HG03280 (cell line): Measurements from ENCODE around the gene P3R3URF.
A peak's percentile ranks its signal among the peaks of the same experiment; 100 is the strongest.
"Not testable (repeated sequence)": the region's sequence is repeated elsewhere in the genome, so short reads cannot be mapped to it uniquely, and the experiment has no call there.

Experiments
- ATAC-seq: cut with Tn5 transposase; IDR thresholded peaks from one replicate; pipeline ENCODE4 v1.9.1; 2021; ENCODE audit warnings: mild to moderate bottlenecking, moderate library complexity; ENCODE audit not compliant: unreplicated experiment

Gene P3R3URF

DNA sequence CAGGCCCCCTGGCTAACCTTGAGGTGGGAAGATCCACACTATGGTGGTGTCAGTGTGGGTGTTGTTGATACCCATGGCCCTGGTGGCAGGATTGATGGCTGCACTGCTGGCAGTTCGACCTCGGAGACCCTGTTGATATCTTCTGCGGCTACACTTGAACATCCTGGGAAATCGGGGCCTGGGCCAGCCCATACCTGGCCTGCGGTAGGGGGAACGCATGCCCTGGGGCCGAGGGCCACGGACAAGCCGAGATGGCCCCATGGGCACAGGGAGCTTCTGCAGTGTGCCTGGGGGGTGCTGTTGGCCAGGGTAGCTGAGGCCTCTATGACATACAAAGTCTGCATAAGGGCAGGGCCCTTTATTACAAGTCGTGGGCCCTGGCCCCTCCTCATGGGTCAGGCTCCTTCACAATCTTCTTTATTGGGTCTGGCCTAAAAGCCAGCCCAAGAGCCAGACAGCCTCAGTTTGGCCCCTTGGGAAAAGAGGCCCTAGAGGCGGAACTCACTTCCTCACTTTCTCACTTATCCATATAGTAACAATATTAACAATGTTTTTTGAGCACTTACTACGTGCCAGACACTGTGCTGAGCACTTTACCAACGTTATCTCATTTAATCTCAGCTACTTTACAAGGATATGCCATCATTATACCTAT lies at the start of gene P3R3URF:
TSS of gene P3R3URF (minus strand) at position 278 of the 655 bp plus-strand sequence. CDS start at position 261, 17 bp downstream.
- ATAC-seq = no peak

DNA sequence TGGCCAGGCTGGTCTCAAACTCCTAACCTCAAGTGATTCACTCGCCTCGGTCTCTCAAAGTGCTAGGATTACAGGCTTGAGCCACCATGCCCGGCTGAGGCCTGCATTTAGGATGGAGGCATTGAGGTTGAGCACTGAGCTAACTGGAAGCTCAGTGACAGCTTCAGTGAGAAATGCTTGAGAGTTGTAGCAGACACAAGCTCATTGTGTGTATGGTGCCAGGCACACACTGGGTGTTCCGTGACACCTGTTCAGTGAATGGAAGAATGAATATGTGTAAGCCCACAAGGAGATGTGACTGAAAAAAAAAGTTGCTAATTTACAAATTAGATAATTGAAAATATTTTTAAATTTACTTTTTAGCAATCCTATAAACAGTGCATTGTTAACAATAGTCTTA lies 48.7 kb upstream of the P3R3URF start:
- ATAC-seq = no peak

DNA sequence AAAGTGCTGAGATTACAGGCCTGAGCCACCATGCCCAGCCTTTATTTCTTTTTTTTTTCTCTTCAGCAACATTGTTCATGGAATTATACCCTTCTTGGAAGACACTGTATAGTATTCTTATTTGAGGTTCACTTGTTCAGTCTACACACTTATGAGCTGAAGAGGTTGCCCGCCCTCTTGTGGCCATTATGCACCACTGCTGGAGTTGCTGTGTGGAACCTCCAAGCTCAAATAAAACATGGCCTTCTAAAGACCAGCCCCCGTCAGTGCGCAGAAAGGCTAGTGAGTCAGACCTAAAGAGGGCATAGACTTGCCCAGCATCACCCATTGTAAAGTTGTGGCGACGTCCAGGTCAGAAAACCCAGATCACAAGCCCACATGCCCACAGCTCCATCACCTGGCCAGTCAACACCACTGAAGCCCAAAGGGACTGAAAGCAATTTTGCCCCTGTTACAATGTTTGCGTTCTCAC lies 47.2 kb upstream of the P3R3URF start:
- peak; percentile 86 for ATAC-seq

DNA sequence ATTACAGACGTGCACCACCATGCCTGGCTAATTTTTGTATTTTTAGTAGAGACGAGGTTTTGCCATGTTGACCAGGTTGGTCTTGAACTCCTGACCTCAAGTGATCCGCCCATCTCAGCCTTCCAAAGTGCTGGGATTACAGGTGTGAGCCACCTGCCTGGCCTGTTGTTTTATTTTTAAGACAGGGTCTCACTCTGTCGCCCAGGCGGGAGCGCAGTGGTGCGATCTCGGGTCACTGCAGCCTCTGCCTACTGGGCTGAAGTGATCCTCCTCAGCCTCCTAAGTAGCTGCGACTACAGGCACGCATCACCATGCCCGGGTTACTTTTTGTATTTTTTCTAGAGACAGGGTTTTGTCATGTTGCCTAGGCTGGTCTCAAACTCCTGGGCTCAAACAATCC lies 46.8 kb upstream of the P3R3URF start:
- not testable (repeated sequence) for ATAC-seq

DNA sequence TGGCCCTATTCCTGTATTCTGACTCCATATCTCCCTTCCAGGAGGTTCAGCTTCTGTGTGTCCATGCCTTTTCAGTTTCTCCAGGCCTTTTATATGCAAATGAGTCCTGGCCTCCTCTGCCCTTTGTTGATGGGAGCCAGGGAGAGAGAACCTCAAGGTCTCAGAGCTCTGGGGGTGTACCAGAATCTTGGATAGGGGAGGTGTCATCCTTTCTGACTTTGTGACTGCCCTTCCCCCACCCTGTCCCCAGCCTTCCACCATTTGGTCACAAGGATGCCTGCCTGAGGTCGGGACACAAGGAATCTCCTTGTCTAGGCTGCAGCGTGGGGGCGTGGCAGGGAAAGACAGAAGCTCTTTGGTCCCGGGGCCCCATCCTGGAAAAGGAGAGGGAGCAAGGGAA lies 45.5 kb upstream of the P3R3URF start:
- ATAC-seq = no peak

DNA sequence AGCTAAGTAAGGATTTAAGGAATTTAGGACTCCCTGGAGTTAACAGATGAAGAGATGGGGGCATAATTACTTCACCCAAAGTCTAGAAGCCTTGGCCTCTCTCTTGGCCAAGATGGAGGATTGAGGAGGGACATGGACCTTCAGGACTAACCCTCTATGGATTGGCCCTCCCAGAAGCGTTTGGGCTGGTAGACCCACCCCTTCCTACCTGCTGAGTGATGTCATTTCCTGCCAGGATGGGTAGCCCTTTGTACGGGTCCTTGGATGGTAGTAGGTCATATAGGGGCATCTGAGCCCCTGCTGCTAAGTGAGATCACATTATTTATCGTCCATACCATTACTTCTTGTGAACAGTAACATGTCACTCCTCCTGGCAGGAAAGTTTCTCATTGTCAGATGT lies 44.5 kb upstream of the P3R3URF start:
- no peak for ATAC-seq

DNA sequence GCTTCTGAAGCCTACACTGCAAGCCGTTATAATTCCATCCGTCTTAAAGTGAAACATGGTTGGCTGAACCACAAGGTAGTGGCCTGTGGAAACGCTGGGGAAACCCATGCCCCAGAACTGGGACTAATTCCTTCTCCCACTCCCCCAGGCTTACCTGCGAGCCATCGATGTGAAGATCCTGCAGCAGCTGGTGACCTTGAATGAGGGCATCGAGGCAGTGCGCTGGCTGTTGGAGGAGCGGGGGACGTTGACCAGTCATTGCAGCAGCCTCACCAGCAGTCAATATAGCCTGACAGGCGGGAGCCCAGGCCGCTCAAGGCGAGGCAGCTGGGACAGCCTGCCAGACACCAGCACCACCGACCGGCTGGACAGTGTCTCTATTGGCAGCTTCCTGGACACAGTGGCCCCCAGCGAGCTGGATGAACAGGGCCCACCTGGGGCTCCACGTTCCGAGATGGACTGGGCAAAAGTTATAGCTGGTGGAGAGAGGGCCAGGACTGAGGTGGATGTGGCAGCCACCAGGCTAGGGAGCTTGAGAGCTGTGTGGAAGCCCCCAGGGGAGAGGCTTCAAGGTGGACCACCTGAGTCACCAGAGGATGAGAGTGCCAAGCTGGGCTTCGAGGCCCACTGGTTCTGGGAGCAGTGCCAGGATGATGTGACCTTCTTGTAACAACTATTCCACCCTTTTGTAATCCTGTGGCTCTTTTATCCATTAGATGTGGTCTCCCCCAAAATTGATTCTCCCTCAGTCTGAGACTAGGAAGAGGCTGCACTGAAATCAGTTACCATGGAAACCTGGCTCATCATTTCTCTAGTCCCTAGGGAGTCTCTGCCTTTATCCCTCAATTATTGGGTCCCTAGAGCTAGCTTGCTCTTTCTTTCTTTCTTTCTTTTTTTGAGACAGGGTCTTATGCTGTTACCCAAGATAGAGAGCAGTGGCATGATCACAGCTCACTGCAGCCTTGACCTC lies 43.5 kb upstream of the P3R3URF start:
- no peak for ATAC-seq

DNA sequence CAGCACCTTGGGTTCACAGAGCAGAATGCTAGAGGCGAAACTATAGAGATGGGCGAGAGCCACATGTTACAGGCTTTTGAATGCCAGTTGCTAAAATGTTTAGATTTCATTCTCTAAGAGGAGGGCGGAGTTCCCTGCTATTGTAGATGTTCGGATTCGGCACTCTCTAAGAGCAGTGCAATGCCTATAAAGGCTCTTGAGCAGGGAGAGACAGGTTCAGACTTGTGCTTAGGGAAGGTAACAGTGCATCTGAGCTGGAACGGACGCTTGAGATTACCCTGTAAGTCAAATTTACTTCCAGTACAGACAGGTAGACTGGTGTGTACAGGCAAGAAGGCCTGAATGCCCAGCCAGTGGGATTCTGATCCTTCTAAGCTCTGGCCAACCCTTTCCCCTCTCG lies 42.2 kb upstream of the P3R3URF start:
- no peak for ATAC-seq

DNA sequence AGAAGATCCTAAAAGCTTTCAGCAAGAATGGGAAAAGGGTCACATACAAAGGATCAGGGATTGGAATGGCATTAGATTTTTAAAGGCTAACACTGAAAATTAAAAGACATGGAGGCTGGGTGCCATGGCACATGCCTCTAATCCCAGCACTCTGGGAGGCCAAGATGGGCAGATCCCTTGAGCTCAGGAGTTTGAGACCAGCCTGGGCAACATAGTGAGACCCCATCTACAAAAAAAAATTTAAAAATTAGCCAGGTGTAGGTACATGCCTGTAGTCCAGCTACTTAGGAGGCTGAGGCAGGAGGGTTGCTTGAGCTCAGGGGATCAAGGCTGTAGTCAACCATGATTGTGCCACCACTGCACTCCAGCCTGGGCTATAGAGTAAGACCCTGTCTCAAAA lies 39.2 kb upstream of the P3R3URF start:
- ATAC-seq = no peak

DNA sequence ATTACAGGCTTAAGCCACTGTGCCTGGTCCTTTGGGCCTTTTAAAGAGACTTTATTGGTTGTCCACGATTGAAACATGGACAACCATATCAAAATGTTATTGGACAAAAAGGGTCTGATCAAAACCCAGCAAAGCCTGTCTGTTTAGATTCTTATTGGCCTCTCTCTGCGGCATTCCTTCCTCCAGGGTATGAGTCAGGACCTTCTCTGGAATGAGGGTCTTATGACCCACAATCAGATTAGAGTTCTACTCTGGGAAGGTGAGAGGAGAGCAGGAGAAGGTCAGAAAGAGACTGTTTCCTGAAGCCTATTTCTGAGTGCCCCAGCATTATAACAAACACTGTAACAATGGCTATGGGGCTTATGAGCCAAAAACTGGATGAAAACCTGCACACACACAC lies 34.8 kb upstream of the P3R3URF start:
- ATAC-seq = no peak

DNA sequence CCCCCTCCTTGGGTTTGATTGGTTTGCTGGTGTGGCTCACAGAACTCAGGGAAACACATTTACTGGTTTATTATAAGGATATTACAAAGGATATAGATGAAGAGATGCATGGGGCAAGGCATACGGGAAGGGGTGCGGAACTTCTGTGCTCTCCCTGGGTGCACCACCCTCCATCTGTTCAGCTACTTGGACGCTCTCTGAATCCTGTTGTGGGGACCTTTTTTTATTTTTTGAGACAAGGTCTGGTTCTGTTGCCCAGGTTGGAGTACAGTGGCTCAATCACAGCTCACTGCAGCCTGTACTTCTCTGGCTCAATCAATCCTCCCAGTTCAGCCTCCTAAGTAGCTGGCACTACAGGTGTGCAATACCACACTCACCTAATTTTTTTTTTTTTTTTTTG lies 34.3 kb upstream of the P3R3URF start:
- no peak for ATAC-seq

DNA sequence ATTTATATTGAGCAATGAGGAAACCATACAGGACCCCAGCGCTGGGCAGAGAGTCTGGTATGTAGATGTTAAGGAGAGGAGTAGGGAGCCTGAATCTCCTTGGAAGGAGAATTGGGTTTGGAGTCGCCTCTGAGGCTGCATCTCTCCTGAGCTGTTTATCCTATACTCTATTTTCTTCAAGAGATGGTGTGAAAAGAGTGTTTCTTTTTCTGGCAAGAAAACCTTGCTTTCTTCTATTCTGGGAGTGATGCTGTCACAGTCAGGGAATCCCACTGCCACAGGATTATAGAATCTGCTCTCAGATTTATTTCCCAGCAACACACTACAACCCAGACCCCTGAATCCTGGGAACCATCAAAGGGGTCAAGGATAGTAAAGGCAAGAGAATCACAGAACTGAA lies 30.1 kb upstream of the P3R3URF start:
- ATAC-seq = no peak

DNA sequence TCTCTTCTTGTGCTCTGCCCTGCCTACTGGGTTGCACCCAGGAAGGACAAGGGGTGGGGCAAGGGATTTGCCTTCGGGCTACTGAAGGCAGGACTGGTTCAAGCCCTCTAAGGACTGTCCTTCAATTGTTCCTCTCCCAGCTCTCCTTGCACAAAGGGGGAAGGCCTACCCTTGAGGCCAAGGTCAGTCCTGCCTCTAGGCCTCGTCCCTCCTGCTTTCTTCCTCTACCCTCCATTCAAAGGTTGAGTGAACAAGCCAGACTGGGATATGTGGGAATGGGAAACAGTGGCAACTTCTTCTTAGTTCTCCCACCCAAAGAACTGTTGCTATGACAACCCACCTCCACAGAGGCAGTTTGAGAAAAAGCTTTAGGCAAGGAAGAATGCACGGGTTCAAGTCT lies 29.5 kb upstream of the P3R3URF start:
- ATAC-seq = no peak

DNA sequence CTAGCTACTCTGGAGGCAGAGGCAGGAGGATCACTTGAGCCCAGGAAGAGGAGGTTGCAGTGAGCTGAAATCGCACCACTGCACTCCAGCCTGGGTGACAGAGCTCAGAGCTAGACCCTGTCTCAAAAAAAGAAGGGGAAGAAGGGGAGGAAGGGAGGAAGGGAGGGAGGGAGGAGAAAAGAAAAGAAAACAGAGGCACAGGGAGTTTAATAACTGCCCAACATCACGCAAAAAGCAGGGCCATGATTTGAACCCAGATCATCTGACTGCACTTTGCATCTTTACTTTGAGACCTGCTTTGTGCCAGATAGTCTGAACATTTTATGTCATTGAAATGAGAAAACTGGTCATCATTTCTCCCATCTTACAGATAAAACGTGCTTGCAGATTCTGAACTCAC lies 28.9 kb upstream of the P3R3URF start:
- ATAC-seq = no peak

DNA sequence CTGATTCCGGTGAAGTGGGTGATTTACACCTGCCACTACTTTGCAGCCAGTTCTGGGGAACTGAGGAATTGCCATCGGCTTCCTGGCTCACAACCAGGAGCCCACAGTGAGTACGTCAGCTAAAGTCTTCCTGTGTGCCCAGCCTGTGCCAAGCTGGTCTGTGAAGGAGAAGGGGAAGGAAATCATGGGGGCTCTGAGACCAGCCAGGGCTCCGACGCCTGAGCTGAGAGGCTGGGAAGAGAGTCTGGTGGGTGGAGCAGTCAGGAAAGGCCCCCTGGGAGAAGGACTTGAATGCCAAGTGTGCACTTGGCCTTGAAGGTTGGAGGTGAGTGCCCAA lies 28.1 kb upstream of the P3R3URF start:
- ATAC-seq = no peak

DNA sequence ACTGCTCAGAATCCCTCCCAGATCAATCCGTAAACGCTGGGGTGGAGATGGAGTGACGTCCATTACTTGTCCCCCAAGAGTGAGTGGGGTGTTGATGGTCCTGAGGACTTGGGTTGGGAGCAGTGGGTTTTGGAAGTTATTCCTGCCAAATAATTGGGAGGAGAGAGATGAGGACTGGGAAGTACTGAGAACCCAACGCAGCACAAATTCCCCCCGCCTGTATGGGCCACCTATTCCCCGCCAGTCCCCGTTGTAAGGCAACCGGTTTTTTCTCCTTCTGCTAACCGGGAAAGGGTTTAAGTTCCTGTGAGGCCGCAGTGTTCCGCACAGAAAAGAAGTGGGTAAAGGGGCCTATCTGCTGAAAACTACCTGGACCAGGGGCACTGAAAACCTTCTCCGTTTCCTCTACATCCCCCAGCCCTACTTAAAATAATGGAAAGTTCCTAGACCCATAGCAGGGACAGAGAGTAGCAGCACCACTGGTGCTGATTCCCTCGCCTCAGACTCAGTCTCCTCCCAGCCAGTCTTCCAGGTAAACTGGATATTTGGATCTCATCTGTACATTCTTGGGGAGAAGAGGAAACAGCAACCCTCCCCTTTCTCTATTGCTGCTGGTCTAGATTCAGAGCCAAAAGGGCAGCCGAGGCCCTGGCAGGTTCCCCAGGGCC lies 27.6 kb upstream of the P3R3URF start:
- ATAC-seq = no peak

DNA sequence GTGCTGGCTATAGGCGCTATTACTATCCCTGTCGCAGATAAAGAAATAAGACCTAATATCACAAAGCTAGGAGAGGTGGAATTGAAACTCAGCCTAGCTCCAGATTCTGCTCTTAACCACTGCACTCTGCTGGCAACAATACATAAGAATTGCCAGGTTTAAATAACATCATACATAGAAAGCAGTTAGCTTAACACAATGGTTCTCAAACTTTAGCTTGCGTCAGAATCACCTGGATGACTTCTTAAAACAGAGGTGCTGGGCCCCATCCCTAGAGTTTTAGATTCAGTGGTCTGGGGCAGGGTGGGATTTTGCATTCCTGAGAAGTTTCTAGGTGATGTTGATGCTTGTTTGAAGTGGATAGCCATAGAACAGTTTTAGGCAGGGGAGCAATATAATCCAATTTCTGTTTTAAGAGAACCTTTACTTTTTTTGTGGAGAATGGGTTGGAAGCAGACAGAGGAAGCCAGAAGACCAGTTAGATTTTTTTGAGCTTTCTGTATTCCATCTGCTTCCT lies 23.0 kb upstream of the P3R3URF start:
- ATAC-seq = no peak

DNA sequence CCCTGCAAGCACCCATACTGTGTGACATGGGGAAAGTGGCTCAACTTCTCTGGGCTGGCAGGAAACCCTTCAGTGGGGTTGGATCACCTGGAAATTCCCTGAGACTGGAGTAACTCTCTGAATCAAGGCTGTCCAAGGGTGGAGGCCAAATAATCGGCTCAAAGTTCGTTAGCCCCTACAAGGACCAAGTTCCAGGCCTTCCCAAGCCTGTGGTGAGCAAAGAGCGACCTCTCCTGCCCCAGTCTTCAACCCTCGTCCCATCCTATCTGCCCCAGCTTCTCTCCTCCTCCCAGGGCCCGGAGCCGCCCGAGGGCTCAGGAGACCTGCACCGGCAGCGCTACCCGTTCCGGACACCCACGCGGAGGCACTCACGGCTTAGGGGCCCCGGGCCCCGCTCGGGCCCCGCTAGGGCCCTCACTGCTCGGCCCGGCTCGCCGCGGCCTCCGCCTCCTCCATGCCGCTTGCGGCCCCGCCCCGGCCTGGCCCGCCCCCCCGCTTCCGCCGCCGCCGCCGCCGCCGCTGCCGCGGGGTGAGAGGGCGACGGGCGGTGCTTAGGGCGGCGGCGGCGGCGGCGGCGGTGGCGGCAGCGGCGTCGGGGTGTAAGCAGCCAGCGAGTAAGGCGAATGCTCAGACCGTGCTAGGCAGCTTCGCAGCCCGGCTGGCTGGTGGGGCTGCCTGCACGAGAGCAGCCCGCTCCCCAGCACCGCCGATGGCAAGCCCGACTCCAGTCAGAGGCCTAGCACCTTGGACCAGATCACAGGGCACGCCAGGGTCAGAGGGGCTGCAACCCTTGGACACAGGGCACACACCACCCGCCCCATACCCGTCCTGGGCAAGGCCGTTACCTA lies 21.9 kb upstream of the P3R3URF start, which contains the start of gene POMGNT1:
TSS of gene POMGNT1 (minus strand) at position 471 of the 848 bp plus-strand sequence. CDS start 613 bp downstream, outside the sequence.
- peak; percentile 94 for ATAC-seq

DNA sequence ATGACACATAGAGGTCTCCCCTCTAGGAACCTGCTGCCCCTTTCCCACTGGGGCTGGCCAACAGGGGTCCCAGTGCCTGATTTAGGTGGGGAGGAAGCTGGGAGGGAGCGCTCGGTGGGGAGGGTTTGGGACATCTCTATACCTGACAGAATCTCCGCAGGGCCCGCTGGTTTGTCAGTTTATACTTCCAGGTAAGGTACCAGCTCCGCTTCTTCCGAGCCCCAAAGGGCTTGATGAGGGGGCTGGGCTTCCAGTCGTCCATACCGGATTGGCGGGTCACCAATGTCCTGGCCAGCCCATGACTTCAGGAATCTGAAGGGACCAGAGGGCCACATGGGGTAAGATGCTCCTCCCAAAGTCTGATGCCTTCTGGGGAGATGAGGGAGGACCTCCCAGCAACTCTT lies 21.3 kb upstream of the P3R3URF start:
- no peak for ATAC-seq

DNA sequence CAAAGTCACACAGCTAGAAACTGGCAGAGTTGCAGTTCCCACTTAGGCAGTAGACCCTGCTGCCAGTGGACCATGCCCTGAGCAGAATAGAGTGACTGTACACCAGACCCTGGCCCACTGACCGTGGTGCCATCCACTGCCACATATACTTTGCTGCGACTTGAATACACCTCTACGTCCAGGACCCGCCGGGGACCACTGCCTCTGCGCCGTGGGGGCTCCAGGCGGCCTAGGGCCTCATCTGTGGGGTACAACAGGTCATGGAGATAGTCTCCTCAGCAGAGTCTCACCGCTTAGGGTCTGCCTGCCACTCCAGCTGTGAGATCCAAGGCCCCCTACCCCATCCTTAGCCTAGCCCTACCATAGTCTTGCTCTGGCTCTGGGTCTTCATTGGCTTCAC lies 20.3 kb upstream of the P3R3URF start:
- no peak for ATAC-seq
